GM13977 (cell line): ENCODE results near the gene FBXL17.

Source experiments
- DNase-seq: peaks from one replicate; pipeline ENCODE4 v3.0.0; 2012; ENCODE audit warnings: low spot score
- CTCF ChIP-seq: IDR thresholded peaks from 2 replicates; pipeline ENCODE4 v1.5.1; 2012; ENCODE audit warnings: mild to moderate bottlenecking, control low read depth; ENCODE audit not compliant: insufficient read depth; ENCODE audit errors: extremely low read depth, missing control alignments
- in situ Hi-C: fragments of 300-500 bp; cut with MboI; formaldehyde crosslinking; loops from one replicate; pipeline ENCODE4 v1.12.0; 2022; ENCODE audit warnings: low sequenced_read_pairs, low pct_unique_long_range_greater_than_20kb, mixed read lengths, inconsistent platforms; ENCODE audit not compliant: unreplicated experiment

The FBXL17 gene

GRCh38 chr5:107979900-107980299 lies 402.0 kb downstream of the FBXL17 start:
- in situ Hi-C loops = no loop called here
- TF ChIP-seq CTCF = no peak
- DNase-seq = no peak

GRCh38 chr5:107979291-107979690 lies 402.6 kb downstream of the FBXL17 start:
- in situ Hi-C loops = no loop called here
- DNase-seq = no peak
- TF ChIP-seq CTCF = no peak

GRCh38 chr5:107977550-107978071 lies 404.3 kb downstream of the FBXL17 start:
- DNase-seq = no peak
- in situ Hi-C loops = no loop called here
- no peak for TF ChIP-seq CTCF

- in situ Hi-C loops = no loop called here
- no peak for TF ChIP-seq CTCF
- DNase-seq = no peak
These were observed 406.3 kb downstream of the FBXL17 start for GRCh38 chr5:107975568-107975967.

- in situ Hi-C loops = no loop called here
- no peak for TF ChIP-seq CTCF
- no peak for DNase-seq
These were observed 410.1 kb downstream of the FBXL17 start for GRCh38 chr5:107971846-107972245.

GRCh38 chr5:107969847-107970246 lies 412.1 kb downstream of the FBXL17 start:
- no peak for TF ChIP-seq CTCF
- DNase-seq = no peak
- in situ Hi-C loops = no loop called here

- in situ Hi-C loops = no loop called here
- no peak for DNase-seq
- no peak for TF ChIP-seq CTCF
These were observed 412.9 kb downstream of the FBXL17 start for GRCh38 chr5:107968998-107969397.
